HEK293T (cell line): ENCODE measurements around the gene TSPAN14.

Experiments
- ARNT ChIP-seq: fragments of 450-650 bp; IDR thresholded peaks from 2 replicates; pipeline ENCODE4 v1.6.1; 2017; ENCODE audit warnings: mild to moderate bottlenecking
- BHLHE40 ChIP-seq: fragments of 450-650 bp; IDR thresholded peaks from 2 replicates; pipeline ENCODE4 v1.6.1; 2016; ENCODE audit warnings: mild to moderate bottlenecking, moderate library complexity, borderline replicate concordance
- CTBP1 ChIP-seq: fragments of 450-650 bp; IDR thresholded peaks from 2 replicates; pipeline ENCODE4 v1.6.1; 2016; ENCODE audit warnings: borderline replicate concordance
- FOXM1 ChIP-seq: fragments of 450-650 bp; IDR thresholded peaks from 2 replicates; pipeline ENCODE4 v1.6.1; 2017; ENCODE audit warnings: mild to moderate bottlenecking, borderline replicate concordance
- HDGF ChIP-seq: fragments of 450-650 bp; IDR thresholded peaks from 2 replicates; pipeline ENCODE4 v1.6.1; 2017; ENCODE audit warnings: antibody characterized with exemption, borderline replicate concordance
- LEF1 ChIP-seq: fragments of 450-650 bp; IDR thresholded peaks from 2 replicates; pipeline ENCODE4 v1.6.1; 2017; ENCODE audit warnings: mild to moderate bottlenecking, borderline replicate concordance
- SUZ12 ChIP-seq: fragments of 450-650 bp; IDR thresholded peaks from 2 replicates; pipeline ENCODE4 v1.6.1; 2016; ENCODE audit warnings: mild to moderate bottlenecking
- TARDBP ChIP-seq: fragments of 450-650 bp; IDR thresholded peaks from 2 replicates; pipeline ENCODE4 v1.6.1; 2016

DNA sequence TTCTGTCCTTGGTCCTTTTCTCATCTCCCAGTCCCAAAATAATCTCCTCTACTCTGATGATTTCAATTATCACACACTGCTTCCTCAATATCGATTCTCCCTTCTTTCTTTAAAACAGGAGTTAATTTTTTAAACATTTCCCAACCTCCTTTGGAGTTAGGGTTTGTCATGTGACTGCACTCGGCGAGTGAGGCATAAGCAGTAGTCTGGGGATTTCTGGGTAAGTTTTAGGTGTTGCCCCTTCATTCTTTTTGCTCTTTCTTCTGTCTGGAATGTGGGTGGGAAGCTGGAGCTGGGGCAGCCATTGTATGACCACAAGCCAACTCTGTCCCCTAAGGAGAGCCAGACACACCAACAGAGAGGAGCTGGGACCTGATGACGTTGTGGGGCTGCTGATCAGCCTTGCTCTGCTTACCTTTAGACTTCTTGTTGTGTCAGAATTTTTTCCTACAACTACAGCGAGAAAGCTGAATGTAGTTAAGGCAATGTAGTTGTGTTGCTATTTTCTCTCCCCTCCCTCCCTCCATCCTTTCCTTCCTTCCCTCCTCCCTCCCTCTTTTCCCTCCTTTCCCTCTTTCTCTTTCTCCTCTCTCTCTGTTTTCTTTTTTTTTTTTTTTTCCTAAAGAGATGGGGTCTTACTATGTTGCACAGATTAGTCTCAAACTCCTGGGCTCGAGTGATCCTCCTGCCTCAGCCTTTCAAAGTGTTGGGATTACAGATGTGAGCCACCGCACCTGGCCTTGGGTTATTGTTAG, 6.5 kb upstream of the TSPAN14 start:
- TF ChIP-seq ARNT = no peak
- TF ChIP-seq BHLHE40 = no peak
- TF ChIP-seq TARDBP = no peak
- TF ChIP-seq SUZ12 = no peak
- TF ChIP-seq FOXM1 = no peak
- TF ChIP-seq HDGF = no peak
- no peak for TF ChIP-seq LEF1
- no peak for TF ChIP-seq CTBP1
